ENCODE measurements around the gene ZNF579.

ZNF579 gene

DNA sequence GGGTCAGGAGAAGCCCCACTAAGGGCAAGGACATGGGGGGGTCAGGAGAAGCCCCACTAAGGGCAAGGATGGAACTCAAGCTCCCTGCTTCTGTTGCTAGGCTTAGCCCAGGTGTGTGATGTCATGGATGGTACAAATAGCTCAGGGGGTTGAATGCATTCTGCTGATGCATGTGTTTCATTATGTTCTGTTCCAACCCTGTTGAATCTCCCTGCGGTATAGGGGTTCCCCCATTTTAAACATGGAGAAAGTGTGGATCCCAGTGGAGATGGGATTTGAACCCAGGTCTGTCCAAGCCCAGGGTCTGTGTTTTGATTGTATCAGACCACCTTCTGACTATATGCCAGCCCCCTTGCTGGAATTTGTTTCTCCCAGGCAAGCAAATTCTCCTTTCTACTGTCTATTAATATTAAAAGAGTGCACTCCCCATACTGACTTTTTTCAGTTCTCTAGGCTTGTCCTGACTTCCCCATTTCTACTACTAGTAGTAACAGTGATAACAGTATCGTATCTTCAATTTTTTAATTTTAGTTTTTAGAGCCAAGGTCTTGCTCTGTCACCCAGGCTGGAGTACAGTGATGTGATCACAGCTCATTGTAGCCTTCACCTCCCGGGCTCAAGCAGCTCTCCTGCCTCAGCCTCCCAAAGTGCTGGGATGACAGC lies 31.5 kb upstream of the ZNF579 start:
- DNase-seq = no peak

DNA sequence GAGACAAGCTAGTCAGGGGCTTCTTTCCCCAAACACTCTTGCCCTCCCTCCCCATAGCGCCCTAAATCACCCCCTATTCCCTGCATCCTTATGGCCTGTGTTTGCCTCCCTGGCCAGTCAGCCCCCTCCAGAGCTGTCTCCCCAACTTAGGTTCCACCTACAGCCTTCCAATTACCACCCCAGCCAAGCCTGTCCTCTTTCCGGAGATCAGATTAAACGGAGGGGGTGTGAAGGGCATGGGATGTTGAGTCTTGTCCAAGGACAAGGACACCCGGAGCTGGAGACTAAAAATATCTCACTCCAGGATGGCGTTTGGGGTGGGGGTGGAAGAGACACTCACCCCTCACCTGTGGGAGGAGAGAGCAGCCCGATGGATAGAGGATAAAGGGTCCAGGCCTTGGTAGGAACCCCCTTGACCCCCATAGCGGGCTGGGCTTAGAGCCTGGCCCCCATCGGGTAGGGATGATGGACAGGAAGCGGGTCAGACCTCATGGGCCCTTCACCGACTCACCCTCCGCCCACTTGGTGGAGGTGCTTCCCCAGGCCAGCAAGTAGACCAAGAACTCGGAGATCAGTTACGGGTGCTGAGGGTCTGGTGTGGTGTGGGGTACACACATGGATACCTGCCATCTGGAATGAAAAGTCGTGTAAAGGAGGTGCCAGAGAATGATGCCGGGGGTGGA lies 30.8 kb upstream of the ZNF579 start:
- no peak for DNase-seq

DNA sequence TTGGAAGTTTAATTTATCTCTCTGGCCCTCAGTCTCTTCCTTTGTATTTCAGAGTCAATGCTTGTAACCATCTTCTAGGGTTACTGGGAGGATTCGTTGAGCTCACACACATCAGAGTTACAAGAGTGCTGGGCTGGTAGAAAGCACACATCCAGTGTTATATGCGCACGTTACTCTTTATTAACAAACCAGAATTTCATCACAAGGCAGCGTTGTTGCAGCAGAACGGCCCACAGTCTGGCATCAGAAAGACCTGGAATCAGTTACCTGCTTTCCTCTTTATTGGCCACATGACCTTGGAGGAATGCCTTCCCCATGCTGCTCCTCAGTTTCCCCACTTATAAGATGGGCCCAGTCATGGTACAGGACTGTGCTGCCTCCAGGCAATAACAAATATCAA lies 28.7 kb upstream of the ZNF579 start:
- DNase-seq = no peak

DNA sequence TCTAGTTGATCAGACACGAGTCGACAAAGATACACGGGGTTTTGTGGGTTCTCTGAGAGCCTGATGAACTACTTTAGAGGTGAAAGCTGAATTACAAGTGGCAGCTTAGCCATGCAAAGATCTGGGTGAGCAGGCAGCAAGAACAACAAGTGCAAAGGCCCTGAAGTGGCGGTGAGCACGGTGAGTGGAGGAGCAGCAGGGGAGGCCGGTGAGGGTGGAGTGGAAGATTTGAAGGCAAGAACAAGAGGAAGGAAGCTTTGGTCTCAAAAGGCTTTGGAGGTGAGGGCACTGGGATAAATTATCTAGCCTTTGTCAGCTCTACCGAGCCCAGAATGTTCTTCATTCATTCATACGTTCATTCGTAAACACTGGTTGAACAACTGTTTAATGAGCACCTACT lies 26.2 kb upstream of the ZNF579 start:
- DNase-seq = no peak

DNA sequence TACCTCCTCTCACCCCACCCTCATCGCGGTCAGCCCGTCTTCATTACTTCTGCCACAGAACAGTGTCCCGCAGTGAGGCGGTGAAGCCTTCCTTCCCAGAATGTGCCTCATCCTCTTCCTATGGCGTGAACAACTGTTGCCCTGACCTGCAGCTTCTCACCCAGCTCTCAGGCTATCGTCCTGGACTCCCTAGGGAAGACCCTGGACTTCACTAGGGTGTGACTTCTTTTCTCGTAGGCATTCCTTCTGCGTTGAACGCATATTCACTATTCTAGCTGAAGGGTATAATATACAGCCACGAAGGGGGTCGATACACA lies 25.8 kb upstream of the ZNF579 start:
- DNase-seq = no peak

DNA sequence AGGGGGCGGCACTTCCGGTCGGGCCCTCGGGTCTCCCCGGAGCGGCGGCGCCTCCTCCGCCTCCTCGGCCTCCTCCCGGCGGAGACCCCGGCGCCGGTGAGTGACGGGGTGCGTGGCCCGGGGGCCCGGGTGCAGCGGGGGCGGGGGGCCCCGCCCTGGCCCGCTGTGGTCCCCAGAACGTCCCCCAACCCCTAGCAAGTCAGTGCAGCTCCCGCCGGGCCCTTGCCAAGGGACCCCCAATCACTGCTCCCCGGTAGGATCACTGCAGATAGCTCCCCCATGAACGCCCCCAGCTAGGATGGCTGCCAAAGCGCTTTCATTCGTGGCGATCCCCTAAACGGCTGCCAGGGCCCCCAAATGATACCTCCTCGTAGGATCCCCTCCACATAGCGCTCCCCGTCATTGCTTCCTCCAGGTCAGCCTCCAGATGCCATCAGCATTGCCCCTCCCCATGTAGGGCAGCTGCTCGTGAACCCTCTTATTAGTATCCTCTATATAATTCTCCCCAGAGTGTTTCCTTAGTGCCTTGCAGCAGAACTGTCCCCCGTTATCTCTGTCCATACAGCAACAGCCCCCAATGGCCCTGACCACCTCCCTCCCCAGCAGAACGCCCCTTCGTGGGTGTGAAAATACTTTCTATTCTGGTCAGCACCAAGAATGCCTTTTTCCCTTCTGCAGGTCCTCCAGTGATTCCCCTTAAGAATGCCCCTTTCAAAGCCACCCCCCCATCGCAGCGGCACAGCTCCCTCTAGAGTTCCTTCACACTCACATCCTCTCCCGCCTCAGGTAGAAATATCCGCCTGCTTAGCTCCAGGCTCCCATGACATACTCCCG lies 25.2 kb upstream of the ZNF579 start, which contains the start of gene ZNF865:
Gene ZNF865 (plus strand): TSS at position 11 of the 834 bp plus-strand sequence. CDS start 7,972 bp downstream, outside the sequence.
- DNase-seq = peak; percentile 44

DNA sequence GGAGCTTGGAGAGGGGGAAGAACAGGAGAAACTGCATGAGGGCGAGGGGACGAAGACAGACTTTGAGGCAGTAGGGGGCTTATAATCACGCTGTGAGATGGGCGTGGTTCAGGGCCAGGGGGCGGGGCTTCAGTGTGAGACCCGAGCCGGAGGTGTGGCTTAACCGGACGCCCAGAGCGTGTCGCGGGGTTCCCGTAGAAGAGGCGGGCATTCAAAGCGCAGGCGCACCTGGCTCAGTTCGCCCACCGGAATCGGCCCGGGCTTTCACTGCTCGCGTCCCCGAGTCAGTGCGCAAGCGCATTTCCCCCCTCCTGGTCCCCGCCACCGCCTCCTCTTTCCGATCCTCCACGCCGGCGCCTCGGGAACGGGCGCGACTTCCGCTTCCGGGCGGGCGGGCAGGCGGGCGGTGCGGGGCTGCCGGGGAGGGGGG lies 24.6 kb upstream of the ZNF579 start:
- DNase-seq = peak; percentile 97

DNA sequence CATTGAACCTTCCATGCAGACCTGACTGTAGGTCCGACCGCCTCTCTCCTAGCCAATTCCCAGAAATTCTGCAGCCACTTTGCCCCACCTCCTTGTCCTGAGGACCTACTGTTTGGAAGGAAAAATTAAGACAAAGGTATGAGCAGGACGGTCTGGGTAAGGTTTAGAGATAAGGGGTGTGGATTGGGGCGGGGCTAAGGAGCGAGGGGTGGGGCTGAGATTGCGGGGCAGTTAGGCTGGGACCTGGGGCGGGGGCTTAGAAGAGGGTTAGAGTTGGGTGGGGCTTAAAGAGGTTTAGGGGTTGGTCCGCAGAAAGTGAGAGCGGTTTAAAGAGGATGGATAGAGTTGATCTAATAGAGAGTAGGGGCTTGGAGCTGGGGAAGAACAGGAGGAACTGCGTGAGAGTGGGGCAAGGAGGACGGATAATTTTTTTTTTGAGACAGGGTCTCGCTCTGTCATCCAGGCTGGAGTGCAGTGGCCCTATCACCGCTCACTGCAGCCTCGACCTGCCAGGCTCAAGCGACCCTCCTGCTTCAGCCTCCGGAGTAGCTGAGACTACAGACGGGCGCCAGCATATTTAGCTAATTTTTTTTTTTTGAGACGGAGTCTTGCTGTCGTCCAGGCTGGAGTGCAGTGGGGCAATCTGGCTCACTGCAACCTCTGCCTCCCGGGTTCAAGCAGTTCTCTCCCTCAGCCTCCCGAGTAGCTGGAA lies 23.1 kb upstream of the ZNF579 start:
- no peak for DNase-seq

DNA sequence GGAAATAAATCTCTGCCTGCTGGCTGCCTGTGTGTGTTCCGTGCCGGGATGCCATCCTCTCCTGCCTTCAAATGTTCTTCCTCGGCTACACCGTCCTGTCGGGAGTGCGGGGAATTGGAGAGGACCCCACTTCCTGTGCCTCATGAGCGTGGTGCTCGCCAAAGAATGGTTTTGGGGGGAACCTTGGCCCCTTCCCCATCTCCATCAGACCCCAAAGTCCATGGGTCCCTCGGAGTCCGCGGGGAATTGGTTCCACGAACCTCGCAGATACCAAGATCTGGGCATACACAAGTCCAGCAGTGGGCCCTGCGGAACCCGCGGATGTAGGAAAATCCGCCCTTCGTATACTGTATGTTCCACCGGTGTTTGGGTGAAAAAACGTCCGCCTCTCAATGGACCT lies 22.5 kb upstream of the ZNF579 start:
- no peak for DNase-seq

DNA sequence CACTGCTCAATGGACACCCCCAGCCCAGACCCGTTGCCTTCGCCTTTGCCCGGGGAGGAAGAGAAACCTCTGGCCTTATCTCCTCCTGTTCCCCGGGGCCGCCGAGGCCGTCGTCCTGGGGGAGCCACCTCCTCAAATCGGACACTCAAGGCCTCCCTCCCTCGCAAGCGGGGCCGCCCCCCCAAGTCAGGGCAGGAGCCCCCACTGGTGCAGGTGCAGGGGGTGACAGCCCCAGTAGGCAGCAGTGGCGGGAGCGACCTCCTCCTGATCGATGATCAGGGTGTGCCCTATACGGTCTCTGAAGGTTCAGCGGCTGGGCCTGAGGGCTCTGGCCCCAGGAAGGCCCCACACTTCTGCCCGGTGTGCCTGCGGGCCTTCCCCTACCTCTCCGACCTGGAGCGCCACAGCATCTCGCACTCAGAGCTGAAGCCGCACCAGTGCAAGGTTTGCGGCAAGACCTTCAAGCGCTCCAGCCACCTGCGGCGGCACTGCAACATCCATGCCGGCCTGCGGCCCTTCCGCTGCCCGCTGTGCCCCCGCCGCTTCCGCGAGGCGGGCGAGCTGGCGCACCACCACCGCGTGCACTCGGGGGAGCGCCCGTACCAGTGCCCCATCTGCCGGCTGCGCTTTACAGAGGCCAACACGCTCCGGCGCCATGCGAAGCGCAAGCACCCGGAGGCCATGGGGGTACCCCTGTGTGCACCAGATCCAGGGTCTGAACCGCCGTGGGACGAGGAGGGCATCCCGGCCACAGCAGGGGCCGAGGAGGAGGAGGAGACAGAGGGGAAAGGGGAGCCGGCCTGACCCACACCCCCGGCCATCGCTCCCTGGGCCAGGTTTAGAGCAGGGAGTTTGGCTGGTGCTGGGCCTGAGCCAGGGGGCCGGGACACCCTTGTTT lies 21.7 kb upstream of the ZNF579 start:
- DNase-seq = no peak

DNA sequence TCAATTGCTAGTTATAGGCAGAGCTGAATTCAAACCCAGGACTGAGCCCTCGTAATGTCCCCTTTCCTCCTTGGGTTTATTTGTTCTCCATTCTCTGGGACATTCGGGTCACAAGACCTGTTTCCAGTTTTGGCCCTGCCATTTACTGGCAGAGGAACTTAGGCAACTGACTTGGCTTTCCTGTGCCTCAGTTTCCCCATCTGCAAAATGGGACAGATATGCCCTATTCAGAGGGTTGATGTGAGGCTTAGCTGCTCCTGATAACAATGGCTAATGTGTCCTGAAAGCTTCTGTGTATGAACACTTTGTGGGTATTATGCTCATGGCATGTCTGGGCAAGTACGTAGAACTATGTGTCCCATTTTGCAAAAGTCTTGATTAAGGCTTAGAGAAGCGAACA lies 20.4 kb upstream of the ZNF579 start:
- no peak for DNase-seq

DNA sequence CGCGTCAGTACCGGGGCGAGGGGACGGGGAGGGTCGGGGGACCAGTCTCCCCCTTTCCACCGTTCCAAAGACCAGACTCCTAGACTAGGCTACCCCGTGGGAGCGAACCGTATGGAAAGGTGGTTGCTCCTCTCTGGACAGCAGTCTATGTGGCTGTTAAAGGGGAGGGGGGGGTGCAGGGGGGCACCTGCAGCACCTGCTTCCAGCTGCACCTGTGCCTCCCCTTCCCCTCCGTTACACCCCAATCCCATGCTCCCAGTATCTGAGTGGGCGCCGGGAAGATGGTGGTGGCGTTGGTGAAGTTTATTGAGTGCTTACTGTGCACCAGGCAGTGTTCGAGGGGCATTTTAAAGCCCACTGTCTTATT lies 20.0 kb upstream of the ZNF579 start:
- no peak for DNase-seq

DNA sequence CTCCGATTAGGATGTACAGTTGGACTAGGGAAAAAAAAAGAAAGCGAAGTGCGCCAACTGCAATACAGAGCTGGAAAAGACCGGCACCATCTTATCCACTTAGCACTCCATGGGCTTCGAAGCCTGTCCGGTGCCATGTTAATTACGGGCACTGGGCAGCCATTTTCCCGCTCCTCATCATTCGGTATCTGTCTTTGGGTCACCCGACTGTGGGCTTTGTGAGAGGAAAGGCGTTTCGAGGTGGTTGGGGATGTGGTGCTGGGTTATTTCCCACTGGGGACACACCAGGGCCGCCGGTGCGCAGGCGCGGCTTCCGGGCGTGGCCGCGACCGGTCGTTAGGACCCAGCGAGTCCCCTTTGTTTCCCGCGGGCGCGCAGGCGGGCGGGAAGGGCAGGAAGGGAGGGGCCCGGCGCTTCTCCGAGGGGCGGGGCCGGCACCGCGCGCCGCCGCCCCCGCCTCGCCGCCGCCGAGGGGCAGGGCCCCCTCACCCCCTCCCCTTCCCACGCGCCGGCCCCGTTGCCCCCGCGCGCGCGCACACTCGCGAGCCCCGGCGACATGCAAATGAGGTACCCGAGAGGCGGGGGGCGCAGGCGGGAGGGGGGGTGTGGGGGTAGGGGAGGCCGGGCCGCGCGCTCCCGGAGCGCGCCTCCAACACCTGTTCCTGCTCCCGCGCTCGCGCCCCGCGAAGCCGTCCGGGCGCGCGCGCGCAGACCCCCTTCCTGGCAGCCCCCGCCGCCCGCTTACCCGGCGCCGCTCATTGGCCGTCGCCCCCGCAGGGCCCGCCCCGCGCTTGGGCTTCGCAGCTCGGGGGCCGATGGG lies 19.4 kb upstream of the ZNF579 start, which contains the start of gene ZNF524:
Gene ZNF524 (plus strand): TSS at position 447 of the 820 bp plus-strand sequence. CDS start 1,825 bp downstream, outside the sequence.
- peak; percentile 88 for DNase-seq

DNA sequence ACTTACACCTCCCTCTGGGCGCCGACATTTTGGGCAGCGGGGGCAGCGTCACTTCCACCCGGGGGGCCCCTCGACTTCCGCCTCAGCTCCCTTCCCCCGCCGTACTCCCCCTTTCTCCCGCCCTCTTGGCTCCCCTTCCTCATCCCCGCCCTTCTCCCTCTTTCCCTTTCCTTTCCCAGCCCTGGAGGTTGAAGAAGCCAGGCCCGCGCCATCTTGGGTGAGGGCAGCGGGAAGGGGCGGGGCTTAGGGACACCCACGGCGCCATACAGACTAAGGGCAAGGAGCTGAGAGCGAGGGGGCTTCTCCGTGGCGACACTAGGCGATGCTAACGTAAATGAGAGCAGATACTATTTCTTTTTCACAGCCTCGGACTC lies 18.8 kb upstream of the ZNF579 start, which contains the start of gene FIZ1:
Gene FIZ1 (minus strand): TSS at position 50 of the 374 bp plus-strand sequence. CDS start 1,652 bp downstream, outside the sequence.
- peak; percentile 96 for DNase-seq

DNA sequence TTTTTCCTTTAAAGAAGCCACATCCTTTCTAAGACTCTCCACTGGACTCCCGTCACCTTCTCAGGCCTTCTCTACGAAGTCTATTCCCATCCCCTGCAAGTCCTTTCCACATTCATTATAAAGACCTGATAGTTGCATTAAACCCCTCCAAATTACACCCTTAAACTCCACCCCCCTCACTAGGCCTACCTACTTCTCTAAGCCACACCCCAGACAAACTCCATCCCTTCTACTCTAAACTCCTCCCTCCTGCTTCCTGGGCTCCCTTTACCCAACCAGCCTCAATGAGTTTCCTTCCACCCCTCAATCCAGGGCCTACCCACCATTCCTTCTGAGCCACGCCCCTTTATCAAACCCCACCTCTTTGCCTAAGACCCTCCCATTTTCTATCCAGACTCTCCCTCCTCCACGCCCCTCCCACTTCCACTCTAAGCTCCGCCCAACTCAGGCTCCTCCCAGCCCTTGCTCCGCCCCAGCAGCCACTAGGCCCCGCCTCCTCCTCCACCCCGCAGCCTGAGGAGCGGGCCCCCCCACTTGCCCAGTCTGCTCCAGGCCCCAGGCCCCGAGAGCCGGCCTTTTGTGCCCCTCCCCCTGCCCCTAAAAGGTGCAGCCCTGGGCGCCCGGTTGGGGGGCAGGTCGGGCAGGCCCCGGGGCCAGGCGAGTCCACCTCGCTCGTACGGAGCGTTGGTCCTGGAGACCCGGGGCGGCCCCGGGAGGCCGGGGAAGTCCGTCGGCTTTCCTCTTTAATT lies 18.2 kb upstream of the ZNF579 start:
- peak; percentile 94 for DNase-seq

DNA sequence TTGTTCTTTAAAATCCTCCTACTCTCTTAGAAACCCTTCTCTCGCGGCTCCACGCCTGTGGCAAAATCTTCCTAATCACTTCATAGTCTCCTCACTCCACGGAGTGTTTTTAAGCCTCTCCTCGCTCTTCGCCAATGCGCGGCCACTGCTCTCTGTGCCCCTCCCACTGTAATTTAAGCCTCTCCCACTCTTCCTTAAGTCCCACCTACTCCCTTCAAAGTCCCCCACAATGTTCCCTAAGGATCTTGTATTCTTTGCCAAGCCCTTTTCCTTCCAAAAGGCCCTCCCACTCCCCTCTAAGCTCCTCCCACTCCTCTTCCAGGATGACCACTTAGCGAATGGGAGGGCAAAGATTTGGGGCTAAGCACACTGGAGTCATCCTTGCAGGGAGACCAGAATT lies 17.4 kb upstream of the ZNF579 start:
- DNase-seq = no peak

DNA sequence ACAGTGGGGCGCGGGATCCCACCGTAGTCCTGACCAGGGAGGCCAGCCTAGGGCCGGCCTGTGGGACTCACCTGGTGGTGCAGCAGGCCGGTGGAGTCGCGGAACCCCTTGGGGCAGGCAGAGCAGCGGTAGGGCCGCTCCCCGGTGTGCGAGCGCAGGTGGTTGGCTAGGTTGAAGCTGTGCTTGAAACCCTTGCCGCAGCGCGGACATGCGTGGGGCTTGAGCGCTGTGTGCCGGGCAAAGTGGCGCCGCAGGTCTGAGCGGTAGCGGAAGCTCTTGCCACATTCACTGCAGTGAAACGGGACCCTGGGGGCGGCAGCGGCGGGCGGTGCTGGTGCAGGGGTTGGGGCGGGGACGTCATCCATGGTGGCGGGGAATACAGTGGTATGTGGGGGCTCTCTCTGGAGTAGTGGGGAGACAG lies 16.9 kb upstream of the ZNF579 start:
- no peak for DNase-seq

DNA sequence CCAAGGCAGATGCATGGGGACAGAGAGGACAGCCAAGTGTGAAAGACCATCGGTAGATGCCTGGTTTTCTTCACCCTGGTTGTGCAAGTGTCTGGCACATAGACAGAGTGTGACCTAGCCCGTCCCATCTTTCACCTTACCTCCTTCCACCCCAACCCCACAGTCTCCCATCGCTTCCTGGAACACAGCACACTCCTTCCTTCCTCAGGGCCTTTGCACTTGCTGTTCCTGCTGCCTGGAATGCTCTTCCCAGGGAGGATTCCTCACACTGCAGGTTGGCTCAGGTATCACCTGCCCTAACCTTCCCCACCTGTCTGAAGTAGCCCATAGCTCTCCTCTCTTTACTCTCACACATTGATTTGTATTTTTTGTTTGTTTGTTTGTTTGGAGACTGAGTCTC lies 15.7 kb upstream of the ZNF579 start:
- DNase-seq = no peak

DNA sequence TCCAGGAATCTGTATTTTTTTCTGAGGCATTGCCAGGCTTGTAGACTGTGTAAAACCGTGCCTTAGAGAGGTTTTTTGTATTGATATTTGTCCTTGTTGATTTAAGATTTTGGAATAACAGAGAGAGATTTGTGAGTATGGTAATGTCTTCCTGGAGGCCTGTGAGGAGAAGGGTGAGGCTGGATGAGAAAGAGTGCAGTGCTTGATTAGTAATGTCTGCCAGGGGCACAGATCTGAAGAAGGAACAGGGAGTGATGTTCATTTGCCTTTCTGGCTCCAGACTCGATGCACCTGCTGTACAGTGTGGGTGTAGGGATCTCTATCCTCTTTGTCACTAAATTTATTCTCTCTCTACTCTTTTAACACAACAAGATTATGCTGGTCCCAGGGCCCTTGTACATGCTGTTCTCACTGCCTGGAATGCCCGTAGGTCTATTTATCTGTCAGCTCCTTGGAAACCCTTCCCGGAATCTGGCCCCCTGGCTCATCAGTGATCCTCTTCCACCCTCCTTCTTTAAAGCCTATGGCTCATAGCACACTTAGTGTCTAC lies 14.4 kb upstream of the ZNF579 start:
- no peak for DNase-seq
